Left renal cortex interstitium (tissue), 4 donors: ENCODE measurements around the gene NUDT5. TPM values are rescaled to one million over a fixed set of nuclear protein-coding genes. Genes with fewer than 3 reads are reported as not detected.
"Not testable (repeated sequence)": the region's sequence is repeated elsewhere in the genome, so short reads cannot be mapped to it uniquely, and the experiment has no call there.

Source experiments
- DNase-seq, 4 donors: peaks; one replicate each; pipeline ENCODE4 v3.0.0-alpha.2; 2013; ENCODE audit warnings: low read depth in 4 of 4, low spot score in 2 of 4, missing footprints in 1 of 4
- polyA plus RNA-seq, 4 donors: library from polyadenylated mRNA; unstranded; fragments of 120-200 nt; gene quantifications; one replicate each; pipeline ENCODE4 v1.2.1, GENCODE V29; 2013; ENCODE audit not compliant: insufficient read length in 4 of 4

Gene NUDT5
- 10 to 100 TPM; 72.4 to 89.8 (median 80.7) TPM for polyA plus RNA-seq

- peak; percentile 85 to 96 (median 88) for DNase-seq
Observed at GRCh38 chr10:12195603-12196506, at the start of gene NUDT5, which contains the start of gene CDC123. Gene NUDT5, minus strand, starts transcription at chr10:12195891. Its CDS starts 9,600 bp downstream, at chr10:12186291. Gene CDC123, plus strand, starts transcription at chr10:12196188. Its CDS starts 58 bp downstream, at chr10:12196246.

GRCh38 chr10:12243864-12244620 lies 48.4 kb upstream of the NUDT5 start:
- no peak for DNase-seq

DNA sequence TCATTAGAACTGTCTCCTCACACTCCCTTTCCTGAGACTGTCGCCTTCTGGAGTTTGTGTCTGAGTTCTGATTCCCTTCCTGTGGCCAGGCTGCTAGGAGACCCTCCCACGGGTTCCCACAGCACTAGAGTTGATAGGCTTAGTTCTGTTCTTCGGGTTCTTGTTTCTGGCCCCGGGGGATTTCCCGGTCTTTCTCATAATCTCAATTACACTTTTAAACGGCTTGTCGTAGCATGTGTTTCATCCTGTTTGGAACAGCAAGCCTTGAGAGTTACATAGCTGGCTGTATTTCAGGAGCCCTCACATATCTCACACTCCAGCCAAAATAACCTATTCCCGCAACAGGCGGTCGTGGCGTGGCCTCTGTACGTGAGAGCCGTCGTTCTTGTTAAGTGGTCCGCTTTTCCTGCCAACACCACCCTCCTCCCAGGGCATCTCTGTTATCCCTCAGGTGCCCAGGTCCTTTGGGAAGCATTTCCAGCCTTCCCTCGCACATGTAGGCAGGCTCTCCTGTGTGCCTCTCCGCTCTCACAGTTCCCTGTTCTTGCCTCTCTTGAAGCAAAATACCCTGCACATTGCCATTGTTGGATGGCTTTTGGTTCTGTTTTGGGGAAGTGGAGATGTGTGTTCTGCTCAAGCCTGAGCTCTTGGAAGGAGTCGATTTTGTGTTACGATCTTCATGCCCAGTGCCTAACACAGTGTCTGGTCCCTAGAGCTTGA lies 46.3 kb upstream of the NUDT5 start:
- no peak for DNase-seq

DNA sequence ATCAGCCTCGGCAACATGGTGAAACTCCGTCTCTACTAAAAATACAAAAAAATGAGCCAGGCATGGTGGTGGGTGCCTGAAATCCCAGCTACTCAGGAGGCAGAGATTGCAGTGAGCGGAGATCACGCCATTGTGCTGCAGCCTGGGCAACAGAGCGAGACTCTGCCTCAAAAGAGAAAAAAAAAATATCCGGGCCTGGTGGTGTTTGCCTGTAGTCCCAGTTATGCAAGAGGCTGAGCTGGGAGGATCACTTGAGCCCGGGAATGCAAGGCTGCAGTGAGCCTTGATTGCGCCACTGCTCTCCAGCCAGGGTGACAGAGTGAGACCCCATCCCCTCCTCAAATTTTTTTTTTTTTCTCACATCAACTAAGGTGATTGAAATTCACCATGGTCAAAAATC lies 43.1 kb upstream of the NUDT5 start:
- no peak for DNase-seq

- no peak for DNase-seq
Observed at GRCh38 chr10:12237265-12238220, 41.9 kb upstream of the NUDT5 start.

DNA sequence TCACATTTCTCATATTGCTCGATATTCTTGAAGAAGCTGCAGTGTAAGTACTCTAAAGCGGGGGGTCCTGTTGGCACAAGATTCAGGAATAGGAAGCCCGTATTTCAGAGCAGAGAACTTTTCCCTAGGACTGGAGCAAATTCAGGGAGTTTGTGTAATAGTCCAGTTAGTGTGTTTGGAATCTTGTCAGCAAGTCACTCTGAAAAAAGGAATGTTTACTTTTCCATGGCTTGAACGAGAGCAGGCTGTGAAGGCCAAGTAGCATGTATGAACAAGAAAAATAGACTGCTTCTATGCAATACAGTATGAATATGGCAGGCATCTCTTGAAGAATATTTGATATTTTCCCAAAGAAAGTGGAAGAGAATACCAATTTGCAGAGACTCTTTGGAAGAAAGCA lies 40.1 kb upstream of the NUDT5 start:
- no peak for DNase-seq

DNA sequence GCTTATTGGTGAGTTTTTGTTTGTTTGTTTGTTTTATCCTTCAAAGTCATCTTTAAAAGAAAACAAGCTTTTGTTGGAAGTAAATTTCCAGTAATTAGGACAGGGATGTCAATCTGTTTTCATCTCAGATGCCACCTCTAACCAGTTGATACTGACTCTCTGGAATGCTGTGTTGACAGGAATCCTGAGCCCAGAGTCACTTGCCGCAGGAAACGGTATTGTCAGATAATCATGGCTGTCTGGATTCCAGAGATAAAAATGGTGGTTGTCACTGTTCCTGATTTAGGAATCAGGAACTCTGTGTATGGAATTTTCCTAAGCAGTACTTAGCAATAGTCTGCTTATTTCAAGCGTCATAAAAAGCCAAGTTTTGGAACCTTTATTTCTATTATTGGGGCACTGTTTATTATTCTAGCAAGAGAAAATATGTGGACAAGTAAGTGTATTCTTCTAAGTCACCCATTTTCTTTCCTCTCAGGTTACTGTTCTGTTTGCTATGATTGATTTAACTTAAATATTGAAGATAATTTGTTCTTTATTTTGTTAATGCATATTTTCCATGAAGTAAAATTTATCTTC lies 39.5 kb upstream of the NUDT5 start:
- no peak for DNase-seq

GRCh38 chr10:12234687-12235086 lies 39.0 kb upstream of the NUDT5 start:
- DNase-seq: not testable (repeated sequence)

- no peak for DNase-seq
Observed at GRCh38 chr10:12228851-12229250, 33.2 kb upstream of the NUDT5 start.

- not testable (repeated sequence) for DNase-seq
Observed at GRCh38 chr10:12226438-12226837, 30.7 kb upstream of the NUDT5 start.

DNA sequence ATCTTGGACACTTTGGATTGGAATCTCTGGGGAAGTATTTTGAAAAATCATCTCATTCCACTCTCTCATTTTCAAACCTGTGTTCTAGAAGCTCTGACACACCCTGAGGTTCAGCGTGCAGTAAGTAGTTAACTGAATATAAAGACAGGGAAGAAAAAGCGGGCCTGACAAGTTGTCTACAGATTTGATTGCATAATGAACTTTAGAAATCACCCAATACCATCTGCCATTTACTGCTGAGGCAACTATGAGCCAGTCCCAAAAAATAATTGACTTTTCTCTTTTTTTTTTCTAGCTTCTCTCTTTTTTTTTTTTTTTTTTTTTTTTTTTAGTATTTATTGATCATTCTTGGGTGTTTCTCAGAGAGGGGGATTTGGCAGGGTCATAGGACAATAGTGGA lies 29.8 kb upstream of the NUDT5 start:
- no peak for DNase-seq

- no peak for DNase-seq
Observed at GRCh38 chr10:12221323-12222298, 25.9 kb upstream of the NUDT5 start.

DNA sequence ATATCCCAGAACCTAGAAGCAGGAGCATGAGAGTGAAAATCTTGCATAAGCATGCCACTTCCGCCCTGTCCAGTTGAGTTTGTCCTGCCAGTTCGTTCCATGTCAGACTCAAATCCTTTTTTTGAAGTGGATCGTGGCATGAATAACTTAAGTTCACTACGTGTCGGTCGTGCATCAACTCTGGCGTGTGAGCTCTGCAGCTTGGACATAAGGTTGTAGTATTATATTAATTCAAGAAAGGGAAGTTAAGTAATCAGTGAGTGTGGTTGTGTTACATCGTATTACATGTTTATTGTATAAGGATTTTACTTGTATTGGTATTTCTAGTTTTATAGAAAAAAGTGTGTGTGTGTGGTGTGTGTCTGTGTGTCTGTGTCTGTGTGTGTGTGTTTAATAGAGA lies 23.3 kb upstream of the NUDT5 start:
- no peak for DNase-seq

DNA sequence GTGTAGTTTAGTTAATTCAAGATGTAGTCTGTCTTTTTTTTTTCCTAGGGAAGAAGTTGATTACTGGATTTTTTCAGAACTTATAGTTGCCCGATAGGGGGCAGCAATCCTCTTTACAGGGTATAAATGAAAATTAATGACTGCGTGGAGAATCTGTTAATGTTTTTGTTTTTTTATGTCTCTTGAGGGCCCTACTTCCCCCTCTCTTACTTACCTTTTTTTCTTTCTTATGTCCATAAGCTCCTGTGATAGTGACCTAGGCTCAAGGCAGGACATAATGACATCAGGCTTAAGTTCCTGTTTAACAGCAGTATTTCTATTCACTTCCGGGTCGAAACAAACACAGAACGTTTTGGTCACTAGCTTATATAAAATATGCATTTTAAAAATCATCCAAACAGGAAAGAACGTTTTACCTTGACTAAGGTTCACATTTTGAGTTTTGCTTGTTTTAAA lies 19.1 kb upstream of the NUDT5 start:
- DNase-seq: peak in 1 of 4 donors; percentile 37

GRCh38 chr10:12214093-12214492 lies 18.4 kb upstream of the NUDT5 start:
- no peak for DNase-seq

GRCh38 chr10:12213621-12214020 lies 17.9 kb upstream of the NUDT5 start:
- no peak for DNase-seq

GRCh38 chr10:12212454-12212853 lies 16.8 kb upstream of the NUDT5 start:
- DNase-seq: no peak

- no peak for DNase-seq
Observed at GRCh38 chr10:12208460-12208859, 12.8 kb upstream of the NUDT5 start.
